ENCODE measurements around the gene TMCC1. TPM values are rescaled to one million over a fixed set of nuclear protein-coding genes. Genes with fewer than 3 reads are reported as not detected.

The TMCC1 gene
- total RNA-seq, 1 donor from 2014 or later: 37.8 TPM

DNA sequence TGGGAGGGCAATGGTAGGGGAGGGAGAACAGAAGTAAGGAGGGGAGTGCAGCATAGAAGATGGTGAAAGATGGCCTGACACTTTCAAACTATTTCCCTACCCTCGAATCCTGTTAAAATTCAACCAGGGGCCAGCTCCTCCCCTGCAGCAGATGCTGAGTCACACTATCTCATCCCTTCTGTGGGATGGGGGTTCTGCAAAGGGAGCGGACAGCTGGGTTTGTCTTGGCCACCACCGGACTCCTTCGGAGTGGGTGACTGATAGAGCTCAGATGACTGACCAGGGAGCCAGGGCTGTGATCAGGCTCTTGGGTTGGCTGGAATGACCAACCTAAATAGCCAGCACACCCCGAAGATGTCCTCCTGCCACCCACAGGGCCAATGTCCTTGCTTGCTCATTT, 33.6 kb upstream of the TMCC1 start:
- no peaks in the 10 kb centered on the region for H3K36me3 Mint-ChIP-seq (ENCODE audit: unreplicated experiment)
- H3K27me3 Mint-ChIP-seq (ENCODE audit: unreplicated experiment): peaks cover 18% of the 10 kb centered on the region
- H3K4me1 Mint-ChIP-seq (ENCODE audit: unreplicated experiment): no peaks in the 10 kb centered on the region
- DNase-seq (ENCODE audit: extremely low spot score, unreplicated experiment): no peak
- TF ChIP-seq, protein P1, sequence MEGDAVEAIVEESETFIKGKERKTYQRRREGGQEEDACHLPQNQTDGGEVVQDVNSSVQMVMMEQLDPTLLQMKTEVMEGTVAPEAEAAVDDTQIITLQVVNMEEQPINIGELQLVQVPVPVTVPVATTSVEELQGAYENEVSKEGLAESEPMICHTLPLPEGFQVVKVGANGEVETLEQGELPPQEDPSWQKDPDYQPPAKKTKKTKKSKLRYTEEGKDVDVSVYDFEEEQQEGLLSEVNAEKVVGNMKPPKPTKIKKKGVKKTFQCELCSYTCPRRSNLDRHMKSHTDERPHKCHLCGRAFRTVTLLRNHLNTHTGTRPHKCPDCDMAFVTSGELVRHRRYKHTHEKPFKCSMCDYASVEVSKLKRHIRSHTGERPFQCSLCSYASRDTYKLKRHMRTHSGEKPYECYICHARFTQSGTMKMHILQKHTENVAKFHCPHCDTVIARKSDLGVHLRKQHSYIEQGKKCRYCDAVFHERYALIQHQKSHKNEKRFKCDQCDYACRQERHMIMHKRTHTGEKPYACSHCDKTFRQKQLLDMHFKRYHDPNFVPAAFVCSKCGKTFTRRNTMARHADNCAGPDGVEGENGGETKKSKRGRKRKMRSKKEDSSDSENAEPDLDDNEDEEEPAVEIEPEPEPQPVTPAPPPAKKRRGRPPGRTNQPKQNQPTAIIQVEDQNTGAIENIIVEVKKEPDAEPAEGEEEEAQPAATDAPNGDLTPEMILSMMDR (IDR thresholded peaks at IDR 0.05): no peak
- H3K9me3 Mint-ChIP-seq (ENCODE audit: unreplicated experiment): peaks cover 16% of the 10 kb centered on the region
- H3K4me3 Mint-ChIP-seq (ENCODE audit: unreplicated experiment): no peak overlapping the region
- no peak overlapping the region for H3K27ac Mint-ChIP-seq (ENCODE audit: unreplicated experiment)

DNA sequence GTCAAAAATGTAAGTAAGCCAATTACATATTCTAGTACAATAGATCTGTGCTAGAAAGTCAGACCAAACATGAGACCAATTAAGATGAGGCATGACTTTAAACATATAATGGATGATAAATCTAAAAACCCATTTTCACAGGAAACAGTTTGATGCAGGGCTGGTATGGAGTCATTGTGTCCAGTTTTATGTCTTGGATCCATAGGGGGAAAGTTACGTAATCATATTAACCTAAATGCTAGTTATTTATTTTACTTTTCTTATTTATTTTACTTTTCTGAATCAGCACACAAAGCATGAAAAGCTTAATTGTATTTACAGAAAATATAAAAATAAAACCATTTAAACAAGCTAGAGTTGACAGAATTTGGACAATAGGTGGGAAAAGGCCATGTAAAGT, 26.3 kb upstream of the TMCC1 start:
- Mint-ChIP-seq H3K27me3 (ENCODE audit: unreplicated experiment) (peaks cover 9% of the 10 kb centered on the region), H3K27ac (ENCODE audit: unreplicated experiment) (no peak overlapping the region), H3K9me3 (ENCODE audit: unreplicated experiment) (peaks cover 12% of the 10 kb centered on the region), H3K4me3 (ENCODE audit: unreplicated experiment) (no peak overlapping the region), H3K36me3 (ENCODE audit: unreplicated experiment) (peaks cover 2% of the 10 kb centered on the region), H3K4me1 (ENCODE audit: unreplicated experiment) (no peaks in the 10 kb centered on the region)
- DNase-seq (ENCODE audit: extremely low spot score, unreplicated experiment): no peak
- TF ChIP-seq, protein P1 (IDR thresholded peaks at IDR 0.05): no peak

DNA sequence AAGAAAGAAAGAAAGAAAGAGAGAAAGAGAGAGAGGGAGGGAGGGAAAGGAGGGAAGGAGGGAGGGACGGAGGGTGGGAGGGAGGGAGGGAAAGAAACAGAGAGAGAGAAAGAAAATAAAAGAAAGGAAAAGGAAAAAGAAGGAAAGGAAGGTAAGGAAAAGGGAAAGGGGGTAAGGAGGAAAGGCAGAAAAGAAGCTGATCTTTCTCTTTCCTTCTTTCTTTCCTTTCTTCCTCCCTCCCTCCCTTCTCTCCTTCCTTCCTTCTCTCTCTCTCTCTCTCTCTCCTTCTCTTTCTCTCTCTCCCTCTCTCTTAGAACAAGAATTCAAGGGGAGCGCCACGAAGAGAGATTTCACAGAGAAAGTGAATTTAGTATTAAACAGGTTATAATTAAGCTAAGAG, 25.8 kb upstream of the TMCC1 start:
- peaks cover 9% of the 10 kb centered on the region for H3K27me3 Mint-ChIP-seq (ENCODE audit: unreplicated experiment)
- H3K4me3 Mint-ChIP-seq (ENCODE audit: unreplicated experiment): no peak overlapping the region
- no peak overlapping the region for H3K27ac Mint-ChIP-seq (ENCODE audit: unreplicated experiment)
- H3K9me3 Mint-ChIP-seq (ENCODE audit: unreplicated experiment): peaks cover 13% of the 10 kb centered on the region
- no peaks in the 10 kb centered on the region for H3K4me1 Mint-ChIP-seq (ENCODE audit: unreplicated experiment)
- H3K36me3 Mint-ChIP-seq (ENCODE audit: unreplicated experiment): peaks cover 2% of the 10 kb centered on the region
- DNase-seq (ENCODE audit: extremely low spot score, unreplicated experiment): no peak
- TF ChIP-seq, protein P1 (IDR thresholded peaks at IDR 0.05): no peak

DNA sequence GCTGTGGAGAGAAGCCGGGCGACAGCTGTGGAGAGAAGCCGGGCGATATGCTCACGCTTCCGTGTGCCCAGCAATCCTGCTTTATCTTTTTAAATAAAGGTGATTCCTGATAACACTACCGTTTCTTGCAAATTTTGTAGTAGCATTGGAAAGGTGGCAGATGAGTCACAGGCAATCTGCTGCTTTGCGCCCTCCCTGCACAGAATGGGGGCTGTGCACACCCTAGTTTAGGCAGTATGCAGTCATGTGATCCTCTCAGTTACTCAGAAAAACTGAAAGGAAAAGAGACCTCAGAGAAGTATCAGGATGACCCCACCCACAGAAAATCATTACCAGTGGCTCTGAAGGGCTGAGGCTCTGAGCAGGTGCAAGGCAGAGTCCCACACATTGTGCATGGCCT, 24.9 kb upstream of the TMCC1 start:
- Mint-ChIP-seq H3K36me3 (ENCODE audit: unreplicated experiment) (peaks cover 2% of the 10 kb centered on the region), H3K27ac (ENCODE audit: unreplicated experiment) (no peak overlapping the region), H3K4me1 (ENCODE audit: unreplicated experiment) (no peaks in the 10 kb centered on the region), H3K4me3 (ENCODE audit: unreplicated experiment) (no peak overlapping the region), H3K27me3 (ENCODE audit: unreplicated experiment) (peaks cover 9% of the 10 kb centered on the region), H3K9me3 (ENCODE audit: unreplicated experiment) (peaks cover 13% of the 10 kb centered on the region)
- DNase-seq (ENCODE audit: extremely low spot score, unreplicated experiment): no peak
- TF ChIP-seq, protein P1 (IDR thresholded peaks at IDR 0.05): no peak

DNA sequence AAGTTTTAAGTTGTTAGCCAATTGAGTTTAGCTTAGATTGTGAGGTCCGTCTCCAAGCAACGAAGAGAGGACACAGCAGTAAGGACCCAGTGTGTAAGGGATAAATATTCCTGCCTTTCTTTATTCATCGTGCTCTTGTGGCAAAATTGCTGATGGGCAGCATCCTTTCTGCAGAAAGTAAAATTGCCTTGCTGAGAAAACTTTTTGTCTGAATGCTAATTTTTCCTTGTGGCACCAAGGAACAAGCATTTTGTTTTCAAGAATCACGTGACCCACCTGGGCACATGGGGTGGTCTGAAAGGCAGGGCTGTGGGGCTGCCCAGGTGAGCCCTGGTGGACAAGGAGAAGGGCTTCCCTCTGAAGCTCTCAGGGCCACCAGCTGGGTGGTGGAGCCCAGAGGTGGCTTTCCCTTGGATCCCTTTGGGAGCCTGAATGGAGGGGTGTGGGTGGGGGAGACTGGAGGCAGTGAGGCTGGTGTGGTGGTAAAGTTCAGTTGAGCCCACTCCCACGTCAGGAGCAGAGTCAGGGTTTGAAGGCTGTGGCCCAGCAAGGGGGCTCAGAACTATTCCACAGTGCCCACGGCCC, 24.0 kb upstream of the TMCC1 start:
- H3K27me3 Mint-ChIP-seq (ENCODE audit: unreplicated experiment): peaks cover 6% of the 10 kb centered on the region
- H3K4me3 Mint-ChIP-seq (ENCODE audit: unreplicated experiment): no peak overlapping the region
- DNase-seq (ENCODE audit: extremely low spot score, unreplicated experiment): no peak
- peaks cover 7% of the 10 kb centered on the region for H3K9me3 Mint-ChIP-seq (ENCODE audit: unreplicated experiment)
- H3K27ac Mint-ChIP-seq (ENCODE audit: unreplicated experiment): no peak overlapping the region
- no peaks in the 10 kb centered on the region for H3K4me1 Mint-ChIP-seq (ENCODE audit: unreplicated experiment)
- peaks cover 2% of the 10 kb centered on the region for H3K36me3 Mint-ChIP-seq (ENCODE audit: unreplicated experiment)
- TF ChIP-seq, protein P1 (IDR thresholded peaks at IDR 0.05): no peak

Measured in osteocyte (in vitro differentiated cells).